Epithelial cell of esophagus (primary cell): ENCODE data around the gene EXOC3.

Experiments
- DNase-seq: peaks from one replicate; pipeline ENCODE4 v3.0.0; 2010; ENCODE audit warnings: low read depth
- H3K4me3 ChIP-seq: 2 replicates; pipeline ENCODE4 v1.5.1; 2011; ENCODE audit warnings: mild to moderate bottlenecking, low read length, control low read depth
- TF ChIP-seq, protein P1 (sequence below): IDR thresholded peaks from 2 replicates; pipeline ENCODE4 v1.5.1; 2011; ENCODE audit warnings: low read depth, mild to moderate bottlenecking, low read length, control low read depth, inconsistent platforms; ENCODE audit not compliant: insufficient read depth; ENCODE audit errors: missing control alignments

EXOC3 gene

DNA sequence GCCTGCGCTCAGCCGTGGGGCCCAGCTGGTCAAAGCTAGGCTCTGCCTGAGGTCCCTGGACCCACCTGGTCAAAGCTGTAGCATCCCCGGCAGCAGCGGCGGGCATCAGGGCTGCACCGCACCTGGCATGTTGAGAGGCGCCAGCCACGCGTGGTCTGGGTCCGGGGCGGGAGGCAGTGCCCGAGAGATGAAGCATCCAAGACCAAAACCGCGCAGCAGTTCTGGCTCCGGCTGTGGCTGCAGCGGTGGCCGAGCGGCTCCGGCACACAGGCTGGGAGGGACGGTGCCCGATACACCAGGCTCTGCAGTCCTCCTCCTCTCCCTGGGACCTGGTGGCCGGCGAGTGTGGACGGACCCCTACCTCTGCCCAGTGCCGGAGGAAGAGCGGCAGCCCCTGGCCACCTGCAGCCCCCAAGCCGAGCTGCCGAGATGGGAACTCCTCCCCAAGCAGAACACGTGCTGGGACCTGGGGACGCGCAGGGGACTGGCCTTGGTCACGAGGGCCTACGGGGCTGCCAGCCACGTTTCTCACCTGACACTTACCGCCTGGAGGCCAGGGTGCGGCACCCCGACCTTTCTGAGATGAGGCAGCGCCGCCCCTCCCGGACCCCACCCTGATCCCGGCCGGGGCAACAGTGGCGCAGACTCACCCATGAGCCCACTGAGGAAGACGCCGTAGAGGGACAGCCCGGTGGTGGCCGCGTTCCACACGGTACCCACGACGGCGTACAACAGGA is 48.3 kb downstream of the EXOC3 start:
- H3K4me3 ChIP-seq: no peak overlapping the region
- TF ChIP-seq, protein P1, sequence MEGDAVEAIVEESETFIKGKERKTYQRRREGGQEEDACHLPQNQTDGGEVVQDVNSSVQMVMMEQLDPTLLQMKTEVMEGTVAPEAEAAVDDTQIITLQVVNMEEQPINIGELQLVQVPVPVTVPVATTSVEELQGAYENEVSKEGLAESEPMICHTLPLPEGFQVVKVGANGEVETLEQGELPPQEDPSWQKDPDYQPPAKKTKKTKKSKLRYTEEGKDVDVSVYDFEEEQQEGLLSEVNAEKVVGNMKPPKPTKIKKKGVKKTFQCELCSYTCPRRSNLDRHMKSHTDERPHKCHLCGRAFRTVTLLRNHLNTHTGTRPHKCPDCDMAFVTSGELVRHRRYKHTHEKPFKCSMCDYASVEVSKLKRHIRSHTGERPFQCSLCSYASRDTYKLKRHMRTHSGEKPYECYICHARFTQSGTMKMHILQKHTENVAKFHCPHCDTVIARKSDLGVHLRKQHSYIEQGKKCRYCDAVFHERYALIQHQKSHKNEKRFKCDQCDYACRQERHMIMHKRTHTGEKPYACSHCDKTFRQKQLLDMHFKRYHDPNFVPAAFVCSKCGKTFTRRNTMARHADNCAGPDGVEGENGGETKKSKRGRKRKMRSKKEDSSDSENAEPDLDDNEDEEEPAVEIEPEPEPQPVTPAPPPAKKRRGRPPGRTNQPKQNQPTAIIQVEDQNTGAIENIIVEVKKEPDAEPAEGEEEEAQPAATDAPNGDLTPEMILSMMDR: no peak
- no peak for DNase-seq

DNA sequence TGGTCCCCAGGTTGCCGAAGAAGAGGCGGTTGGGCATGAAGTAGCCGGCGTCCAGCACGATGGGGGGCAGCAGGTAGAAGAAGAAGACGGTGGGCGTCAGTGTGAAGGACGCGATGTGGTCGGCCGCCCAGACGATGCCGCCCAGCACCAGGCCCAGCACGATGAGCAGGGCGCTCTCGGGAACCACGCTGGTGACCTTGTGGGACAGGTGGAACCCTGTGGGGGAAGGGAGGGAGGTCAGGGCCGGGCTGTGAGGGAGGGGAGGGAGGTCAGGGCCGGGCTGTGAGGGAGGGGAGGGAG is 48.8 kb downstream of the EXOC3 start:
- TF ChIP-seq, protein P1: no peak
- H3K4me3 ChIP-seq: no peak overlapping the region
- no peak for DNase-seq

DNA sequence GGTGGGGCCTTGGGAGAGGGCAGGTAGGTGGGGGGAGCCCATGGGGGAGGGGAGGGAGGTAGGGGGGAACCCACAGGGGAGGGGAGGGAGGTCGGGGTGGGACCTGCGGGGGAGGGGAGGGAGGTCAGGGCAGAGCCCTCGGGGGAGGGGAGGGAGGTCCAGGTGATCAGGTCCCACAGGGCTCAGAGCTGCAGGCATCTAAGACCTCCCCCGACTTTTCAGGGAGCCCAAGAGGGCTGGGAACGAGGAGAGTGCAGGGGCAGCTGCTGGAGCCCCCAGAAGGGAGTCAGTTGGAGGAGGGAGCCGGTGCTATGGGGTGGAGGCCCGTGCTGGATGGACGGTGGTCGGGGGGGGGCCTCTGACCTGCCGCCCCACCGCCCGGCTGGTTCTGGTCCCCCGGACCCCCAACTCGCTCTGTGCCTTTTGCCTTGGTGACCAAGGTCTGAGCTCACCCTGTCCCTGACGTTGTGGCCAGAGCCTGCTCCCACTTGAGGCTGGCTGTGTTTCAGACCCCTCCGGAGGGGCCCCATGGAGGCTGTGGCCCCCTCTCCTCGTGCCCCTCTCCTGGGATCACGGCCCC is 49.4 kb downstream of the EXOC3 start:
- H3K4me3 ChIP-seq: no peak overlapping the region
- TF ChIP-seq, protein P1: no peak
- no peak for DNase-seq

DNA sequence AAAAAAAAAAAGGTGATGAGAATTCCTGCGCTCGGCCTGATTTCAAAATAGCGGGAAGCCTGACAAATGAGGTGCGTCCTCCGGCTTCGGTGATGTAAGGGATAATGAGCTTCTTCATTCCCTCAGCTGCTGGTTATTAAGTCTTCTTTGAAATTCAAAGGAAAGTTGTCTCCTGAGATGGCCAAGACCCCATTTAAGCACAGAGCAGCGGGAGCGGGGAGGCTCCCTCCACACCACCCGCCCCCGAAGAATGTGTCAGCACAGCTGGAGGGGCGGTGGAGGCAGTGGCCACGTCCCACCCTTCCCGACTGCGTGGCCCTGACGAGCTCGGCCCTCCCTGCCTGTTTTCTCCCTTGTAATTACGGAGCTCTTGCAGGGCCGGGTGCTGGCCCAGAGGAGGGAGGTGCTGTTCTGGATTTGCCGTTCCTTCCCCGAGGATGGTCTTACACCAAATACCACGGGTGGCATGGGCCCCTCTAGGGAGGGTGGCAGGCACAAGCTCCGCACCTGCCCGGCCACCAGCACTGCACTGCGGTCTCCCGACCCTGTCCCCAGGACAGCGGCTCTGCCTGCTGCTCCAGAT is 50.2 kb downstream of the EXOC3 start:
- H3K4me3 ChIP-seq: no peak overlapping the region
- no peak for DNase-seq
- TF ChIP-seq, protein P1: no peak

DNA sequence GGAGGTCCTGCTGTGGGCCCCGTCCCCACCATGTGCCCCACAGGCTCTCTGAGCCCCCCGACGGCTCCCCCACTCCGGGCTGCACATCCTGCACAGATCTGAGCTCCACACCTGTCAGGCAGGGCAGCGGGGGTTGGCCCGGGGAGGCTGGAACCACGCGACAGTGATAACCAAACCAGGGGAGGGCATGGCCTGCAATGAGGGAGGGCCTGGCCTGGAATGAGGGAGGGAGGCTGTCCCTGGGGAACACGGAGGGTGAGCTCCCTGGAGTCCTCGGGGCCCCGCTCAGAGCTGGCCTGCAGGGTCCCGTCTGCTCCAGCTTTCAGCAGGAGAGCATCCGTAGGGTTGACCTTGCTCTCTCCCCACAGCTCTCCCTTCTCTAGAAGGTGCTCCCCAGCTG is 50.8 kb downstream of the EXOC3 start:
- TF ChIP-seq, protein P1: no peak
- no peak for DNase-seq
- H3K4me3 ChIP-seq: no peak overlapping the region

DNA sequence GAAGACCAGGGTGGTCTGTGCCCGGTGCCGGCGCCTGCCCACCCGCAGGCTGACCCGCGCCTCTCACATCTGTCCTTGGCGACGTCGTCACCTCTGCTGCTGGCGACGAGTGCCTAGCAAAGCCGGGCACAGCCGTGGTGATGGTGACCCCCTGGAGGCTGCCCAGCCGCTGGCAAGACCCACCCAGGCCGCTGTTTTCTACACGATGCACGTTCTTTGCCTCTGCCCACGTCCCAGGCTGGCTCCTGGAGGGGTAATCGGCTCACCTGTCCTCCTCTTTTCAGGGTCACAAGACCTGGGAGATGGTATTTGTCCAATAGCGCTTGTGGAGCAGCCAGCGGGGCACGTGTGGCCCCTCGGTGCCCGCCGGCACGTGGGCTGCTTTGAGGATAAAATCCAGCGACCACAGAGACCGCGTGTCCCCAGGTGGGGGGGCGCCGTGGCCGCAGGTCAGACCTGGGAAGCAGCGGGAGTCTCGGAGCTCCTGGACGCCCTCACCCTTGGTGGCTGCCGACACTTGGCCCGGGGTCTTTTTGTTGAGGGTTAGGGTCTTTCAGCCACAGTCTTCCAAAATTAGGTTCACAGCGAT is 51.8 kb downstream of the EXOC3 start:
- no peak overlapping the region for H3K4me3 ChIP-seq
- TF ChIP-seq, protein P1: no peak
- no peak for DNase-seq

DNA sequence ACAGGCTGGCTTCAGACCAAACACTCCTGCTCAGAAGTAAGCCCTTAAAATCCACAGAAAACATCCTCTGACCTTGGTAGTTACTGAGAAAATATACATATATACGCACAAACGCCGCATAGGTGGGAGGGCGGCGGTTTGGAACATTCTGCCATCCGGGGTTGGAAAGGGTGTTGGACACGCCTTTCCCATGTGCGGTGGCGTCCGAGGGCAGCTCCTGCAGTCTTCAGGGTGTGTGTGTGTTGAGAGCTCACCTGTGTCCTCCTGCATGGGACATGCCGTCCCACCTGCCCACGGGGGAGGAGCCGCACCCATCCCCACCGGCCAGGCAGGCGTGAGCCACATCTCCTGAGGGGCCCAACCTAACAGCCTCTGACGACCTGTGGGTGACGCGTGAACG is 53.1 kb downstream of the EXOC3 start:
- H3K4me3 ChIP-seq: no peak overlapping the region
- no peak for DNase-seq
- TF ChIP-seq, protein P1: no peak
